Suppressor macrophage (primary cell): Measurements from ENCODE around the gene OPHN1.
A peak's percentile ranks its signal among the peaks of the same experiment; 100 is the strongest.
"Not testable (repeated sequence)": the region's sequence is repeated elsewhere in the genome, so short reads cannot be mapped to it uniquely, and the experiment has no call there.

Experiments
- DNase-seq, 4 experiments: peaks; one replicate each; pipeline ENCODE4 v3.0.0-alpha.2; 2020 to 2022

The OPHN1 gene

DNA sequence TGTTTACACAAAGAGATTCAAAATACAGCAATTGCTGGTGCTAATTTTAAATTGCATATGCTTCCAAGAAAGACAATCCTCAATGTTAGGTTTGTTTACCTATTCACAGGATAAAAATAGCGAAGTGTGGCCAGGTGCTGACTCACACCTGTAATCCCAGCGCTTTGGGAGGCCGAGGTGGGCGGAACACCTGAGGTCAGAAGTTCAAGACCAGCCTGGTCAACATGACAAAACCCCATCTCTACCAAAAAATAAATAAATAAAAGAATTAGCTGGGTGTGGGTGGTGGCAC is 77.7 kb downstream of the OPHN1 start:
- no peak for DNase-seq

GRCh38 chrX:68354879-68355628 is 78.2 kb downstream of the OPHN1 start:
- DNase-seq = no peak

DNA sequence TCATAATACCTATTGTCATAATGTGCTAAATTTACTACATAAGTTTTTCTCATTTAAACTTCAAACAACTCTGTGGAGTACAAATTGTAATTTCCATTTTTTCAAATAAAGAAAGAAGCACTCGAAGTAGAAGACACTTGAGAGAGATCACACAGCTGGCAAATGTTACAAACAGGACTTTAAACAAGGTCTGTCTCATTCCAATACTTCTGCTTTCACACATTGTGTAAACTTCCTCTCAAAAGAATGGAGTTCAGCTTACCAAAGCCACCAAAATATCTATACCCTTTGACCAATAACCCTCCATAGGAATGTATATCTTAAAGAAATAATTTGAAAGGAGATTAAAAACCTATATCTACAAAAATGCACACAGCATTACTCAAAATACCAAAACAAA is 88.3 kb downstream of the OPHN1 start:
- DNase-seq = peak in 3 of 4 experiments; percentile 5 to 52 (median 41)

- no peak for DNase-seq
These were observed 89.7 kb downstream of the OPHN1 start for GRCh38 chrX:68343551-68343950.

DNA sequence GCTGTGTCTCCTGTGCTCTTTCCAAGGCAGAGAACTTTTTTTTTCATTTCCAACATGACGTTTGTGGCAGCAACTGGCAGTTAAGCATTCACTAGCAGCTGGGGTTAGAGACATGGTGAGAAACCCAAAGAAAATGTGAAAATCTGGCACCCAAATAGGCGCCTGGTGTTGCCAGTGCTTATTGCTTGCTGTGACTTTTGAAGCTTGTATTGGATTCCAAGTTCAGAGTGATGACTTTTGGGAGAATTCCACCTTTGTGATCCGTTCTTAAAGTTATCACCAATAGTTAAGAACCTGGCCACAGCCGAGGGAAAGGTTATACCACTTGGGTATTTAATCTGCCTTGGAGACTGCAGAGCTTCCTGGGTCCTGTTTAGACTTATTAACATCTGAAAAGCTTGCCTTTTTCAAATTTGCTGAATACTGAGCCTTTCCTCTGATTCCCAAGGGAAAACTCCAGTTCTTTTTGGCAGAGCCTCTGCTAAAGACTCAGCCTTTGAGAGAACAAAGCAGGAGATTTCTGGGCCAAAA is 101.0 kb downstream of the OPHN1 start:
- no peak for DNase-seq

DNA sequence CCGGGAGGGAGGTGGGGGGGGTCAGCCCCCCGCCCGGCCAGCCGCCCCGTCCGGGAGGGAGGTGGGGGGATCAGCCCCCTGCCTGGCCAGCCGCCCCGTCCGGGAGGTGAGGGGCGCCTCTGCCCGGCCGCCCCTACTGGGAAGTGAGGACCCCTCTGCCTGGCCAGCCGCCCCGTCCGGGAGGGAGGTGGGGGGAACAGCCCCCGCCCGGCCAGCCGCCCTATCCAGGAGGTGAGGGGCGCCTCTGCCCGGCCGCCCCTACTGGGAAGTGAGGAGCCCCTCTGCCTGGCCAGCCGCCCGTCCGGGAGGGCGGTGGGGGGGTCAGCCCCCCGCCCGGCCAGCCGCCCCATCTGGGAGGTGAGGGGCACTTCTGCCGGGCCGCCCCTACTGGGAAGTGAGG is 106.5 kb downstream of the OPHN1 start:
- not testable (repeated sequence) for DNase-seq

GRCh38 chrX:68307769-68308168 is 125.5 kb downstream of the OPHN1 start:
- DNase-seq = peak in 1 of 4 experiments; percentile 0

DNA sequence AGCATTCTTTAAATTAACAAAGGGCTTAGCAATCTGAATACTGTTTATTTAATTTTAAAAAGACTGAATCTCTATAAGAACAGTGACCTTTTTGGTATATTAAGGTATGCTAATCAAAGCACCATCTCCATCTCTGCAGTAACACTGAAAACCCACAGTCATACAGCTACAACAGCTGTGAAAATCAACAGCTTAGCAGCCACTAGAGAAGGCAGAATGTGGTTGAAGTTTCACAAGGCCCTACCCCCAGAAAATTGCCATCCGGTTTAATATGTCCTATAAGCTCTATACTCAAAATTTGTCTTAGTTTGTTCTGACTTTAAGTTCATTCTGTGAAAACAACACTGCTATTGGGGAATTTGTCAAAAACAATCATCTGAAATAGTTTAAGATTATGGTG is 128.7 kb downstream of the OPHN1 start:
- DNase-seq = no peak

- no peak for DNase-seq
These were observed 133.4 kb downstream of the OPHN1 start for GRCh38 chrX:68299898-68300297.

DNA sequence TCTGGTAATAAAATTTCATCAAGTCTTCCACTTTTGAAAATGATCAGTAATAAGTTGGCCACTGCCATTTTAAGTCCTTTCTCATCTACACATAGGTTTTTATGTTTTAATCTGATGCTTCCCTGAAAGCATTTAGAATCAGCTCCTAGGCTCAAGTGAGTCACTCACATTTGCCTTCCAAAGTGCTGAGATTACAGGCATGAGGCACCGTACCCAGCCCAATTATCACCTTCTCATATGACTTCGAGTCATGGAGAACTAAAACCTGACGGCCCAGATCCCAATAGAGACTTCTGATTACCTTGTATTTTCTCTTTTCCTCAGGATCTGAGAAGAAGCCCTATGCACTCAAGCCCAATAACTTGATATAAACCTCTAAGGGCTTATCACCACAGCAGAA is 140.8 kb downstream of the OPHN1 start:
- no peak for DNase-seq

DNA sequence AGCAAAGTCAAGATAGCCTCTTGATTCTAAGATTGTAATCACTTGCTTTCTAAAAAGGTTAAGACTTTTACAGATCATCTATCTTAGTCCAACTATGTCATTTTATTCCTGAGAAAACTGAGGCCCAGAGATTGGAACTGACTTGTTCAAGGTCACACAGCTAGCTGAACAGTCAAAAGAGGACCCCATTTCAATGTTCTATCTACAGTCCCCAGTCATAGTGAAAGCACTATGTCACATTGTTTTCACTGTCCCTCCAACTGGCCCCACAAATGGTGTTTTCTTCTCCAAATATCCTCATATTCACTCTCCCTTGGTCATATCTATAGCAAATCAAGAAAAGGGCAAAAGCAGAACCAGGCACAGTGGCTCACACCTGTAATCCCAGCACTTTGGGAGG is 145.2 kb downstream of the OPHN1 start:
- no peak for DNase-seq

GRCh38 chrX:68287419-68287818 is 145.9 kb downstream of the OPHN1 start:
- no peak for DNase-seq

DNA sequence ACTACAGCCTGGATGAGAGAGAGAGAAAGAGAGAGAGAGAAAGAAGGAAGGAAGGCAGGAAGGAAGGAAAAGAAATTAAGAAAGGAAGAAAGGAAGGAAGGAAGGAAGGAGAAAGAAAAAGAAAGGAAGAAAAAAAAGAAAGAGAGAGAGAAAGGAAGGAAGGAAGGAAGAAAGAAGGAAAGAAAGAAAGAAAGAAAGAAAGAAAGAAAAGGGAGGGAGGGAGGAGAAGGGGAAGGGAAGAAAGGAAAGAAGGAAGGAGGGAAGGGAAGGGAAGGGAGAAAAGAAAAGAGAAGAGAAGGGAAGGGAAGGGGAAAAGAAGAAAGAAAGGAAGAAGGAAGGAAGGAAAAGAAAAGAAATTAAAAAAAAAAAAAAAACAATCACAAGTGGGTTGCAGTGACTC is 146.3 kb downstream of the OPHN1 start:
- DNase-seq = no peak

DNA sequence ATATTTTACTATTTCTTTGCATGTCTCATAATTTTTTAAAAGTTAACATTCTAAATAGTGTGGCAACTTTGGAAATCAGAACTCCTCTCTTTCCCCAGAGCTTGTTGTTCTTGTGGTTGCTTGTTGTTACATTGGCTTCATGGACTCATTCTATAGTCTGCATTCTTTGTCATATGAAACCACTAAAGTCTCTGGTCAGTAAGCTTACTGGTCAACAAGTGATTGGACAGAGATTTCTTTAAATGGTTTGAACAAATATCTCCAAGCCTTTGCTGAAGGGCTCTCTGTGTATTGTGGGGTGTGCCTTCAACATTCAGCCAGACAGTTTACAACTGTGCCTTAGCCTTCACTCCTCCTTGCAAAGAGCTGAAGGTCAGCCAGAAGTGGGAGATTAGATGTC is 147.2 kb downstream of the OPHN1 start:
- no peak for DNase-seq

- no peak for DNase-seq
These were observed 148.9 kb downstream of the OPHN1 start for GRCh38 chrX:68284281-68284904.

- DNase-seq = no peak
These were observed 159.4 kb downstream of the OPHN1 start for GRCh38 chrX:68273887-68274286.

DNA sequence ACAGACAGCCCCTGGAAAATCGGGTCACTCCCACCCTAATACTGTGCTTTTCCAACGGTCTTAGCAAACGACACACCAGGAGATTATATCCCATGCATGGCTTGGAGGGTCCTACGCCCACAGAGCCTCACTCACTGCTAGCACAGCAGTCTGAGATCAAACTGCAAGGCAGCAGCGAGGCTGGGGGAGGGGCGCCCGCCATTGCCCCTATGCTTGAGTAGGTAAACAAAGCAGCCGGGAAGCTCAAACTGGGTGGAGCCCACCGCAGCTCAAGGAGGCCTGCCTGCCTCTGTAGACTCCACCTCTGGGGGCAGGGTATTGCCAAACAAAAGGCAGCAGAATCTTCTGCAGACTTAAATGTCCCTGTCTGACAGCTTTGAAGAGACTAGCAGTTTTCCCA is 168.5 kb downstream of the OPHN1 start:
- DNase-seq = not testable (repeated sequence)

- peak; percentile 31 to 62 (median 48) for DNase-seq
These were observed 172.1 kb downstream of the OPHN1 start for GRCh38 chrX:68261060-68261672.

DNA sequence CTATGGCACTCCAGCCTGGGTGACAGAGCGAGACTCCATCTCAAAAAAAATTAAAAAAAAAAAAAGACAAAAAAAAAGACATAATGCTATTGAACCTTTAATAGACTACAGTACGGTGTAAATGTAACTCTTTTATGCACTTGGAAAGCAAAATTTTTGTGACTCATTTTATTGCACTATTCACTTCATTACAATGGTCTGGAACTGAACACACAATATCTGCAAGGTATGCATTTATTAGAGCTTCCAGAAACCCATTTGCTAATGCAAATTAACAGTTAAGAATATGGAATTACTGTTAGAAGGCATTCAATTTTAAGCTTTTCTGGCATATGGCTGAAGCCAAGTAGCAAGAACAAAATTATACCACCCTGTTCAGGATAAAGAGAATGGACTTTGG is 176.3 kb downstream of the OPHN1 start:
- DNase-seq = no peak

DNA sequence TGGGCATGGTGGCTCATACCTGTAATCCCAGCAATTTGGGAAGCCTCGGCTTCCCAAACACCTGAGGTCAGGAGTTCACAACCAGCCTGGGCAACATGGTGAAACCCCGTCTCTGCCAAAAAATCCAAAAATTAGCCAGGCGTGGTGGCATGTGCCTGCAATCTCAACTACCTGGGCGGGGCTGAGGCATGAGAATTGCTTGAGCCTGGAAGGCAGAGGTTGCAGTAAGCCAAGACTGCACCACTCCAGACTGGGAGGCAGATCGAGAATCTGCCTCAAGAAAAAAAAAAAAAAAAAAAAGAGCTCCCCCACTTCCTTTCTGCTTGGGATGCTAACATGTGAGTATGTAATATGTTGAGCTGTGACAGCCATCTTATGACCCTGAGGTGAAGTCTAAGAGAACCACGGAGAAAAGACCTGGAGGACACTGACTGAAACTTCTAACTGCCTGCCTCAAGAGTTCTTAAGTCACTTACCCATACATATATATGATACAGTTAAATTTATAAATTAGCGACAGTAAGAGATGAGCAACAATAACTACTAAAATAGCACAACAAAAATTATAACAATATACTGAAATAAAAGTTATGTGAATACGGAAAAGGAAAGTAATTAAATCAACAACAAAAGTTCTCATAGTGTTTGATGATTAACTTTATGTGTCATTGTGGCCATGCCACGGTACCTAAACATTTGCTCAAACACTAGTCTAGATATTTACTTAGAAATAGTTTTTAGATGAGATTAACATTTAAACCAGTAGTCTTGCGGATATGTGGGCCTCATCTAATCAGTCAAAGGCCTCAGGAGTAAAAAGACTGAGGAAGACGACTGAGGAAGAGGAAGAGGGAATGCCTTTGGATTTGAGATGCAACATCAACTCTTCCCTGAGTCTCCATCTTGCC is 178.3 kb downstream of the OPHN1 start:
- no peak for DNase-seq

DNA sequence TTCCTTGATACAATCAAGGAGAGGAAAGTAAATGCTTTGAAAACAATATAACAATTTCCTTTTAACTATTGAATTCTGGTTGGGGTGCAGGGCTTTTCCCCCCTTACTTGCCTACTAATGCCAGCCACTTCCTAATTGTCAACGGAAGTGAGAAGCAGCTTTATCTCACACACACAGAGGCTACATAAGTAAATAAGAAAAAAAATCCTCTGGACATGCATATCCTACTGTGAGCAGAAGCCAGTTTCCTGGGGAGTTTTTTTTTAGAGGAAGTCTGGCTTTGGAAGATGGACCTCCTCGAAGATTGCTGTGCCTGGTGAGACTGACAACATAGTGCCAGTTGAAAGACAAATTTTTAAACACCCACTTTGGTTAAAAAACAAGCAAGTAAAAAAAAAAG is 180.6 kb downstream of the OPHN1 start:
- peak in 2 of 4 experiments; percentile 16 to 17 for DNase-seq

DNA sequence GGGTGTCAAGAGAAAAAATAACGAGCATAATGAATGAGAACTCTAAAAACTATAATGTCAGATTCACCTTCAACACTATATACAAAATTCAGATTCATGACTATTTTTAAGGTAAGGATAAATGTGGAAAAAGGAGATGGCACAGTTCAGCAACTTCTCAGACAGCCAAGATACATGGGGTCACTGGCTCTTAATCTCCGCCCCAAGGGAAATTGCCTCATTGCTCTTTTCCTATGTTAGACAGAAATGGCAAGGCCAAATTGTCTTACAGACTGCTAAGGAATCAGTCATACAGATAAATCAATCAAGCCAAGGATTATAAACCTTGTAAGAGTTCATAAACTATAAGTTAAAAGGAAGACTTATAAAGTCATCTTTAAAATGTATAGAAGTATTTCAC is 183.4 kb downstream of the OPHN1 start:
- DNase-seq = no peak

DNA sequence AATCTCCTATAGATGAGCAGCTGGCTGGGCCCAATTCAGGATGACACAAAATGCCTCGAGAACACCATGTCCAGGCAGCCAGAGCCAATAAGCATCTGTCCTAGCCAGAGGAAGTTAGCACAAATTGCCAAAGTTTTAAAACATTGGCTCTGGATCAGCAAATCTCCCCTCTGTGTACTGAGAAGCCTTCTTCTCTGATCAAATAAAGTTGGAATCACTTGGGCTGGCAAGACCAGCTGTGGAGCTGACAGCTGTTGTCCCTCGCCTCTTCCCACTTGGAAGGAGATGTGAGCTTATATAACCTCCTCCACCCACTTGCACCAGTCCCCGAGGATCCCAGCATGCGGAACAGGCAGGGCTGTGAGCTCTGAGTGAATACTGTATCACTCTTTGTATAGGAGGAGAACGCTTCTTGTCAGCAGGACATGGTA is 183.9 kb downstream of the OPHN1 start:
- DNase-seq = no peak
